Retina (tissue), 1 donor: Measurements from ENCODE around the gene PIEZO2.
"Not testable (repeated sequence)": the region's sequence is repeated elsewhere in the genome, so short reads cannot be mapped to it uniquely, and the experiment has no call there.

Source experiments
- DNase-seq: peaks from one replicate; pipeline ENCODE4 v3.0.0-alpha.2; 2016

PIEZO2 gene

DNA sequence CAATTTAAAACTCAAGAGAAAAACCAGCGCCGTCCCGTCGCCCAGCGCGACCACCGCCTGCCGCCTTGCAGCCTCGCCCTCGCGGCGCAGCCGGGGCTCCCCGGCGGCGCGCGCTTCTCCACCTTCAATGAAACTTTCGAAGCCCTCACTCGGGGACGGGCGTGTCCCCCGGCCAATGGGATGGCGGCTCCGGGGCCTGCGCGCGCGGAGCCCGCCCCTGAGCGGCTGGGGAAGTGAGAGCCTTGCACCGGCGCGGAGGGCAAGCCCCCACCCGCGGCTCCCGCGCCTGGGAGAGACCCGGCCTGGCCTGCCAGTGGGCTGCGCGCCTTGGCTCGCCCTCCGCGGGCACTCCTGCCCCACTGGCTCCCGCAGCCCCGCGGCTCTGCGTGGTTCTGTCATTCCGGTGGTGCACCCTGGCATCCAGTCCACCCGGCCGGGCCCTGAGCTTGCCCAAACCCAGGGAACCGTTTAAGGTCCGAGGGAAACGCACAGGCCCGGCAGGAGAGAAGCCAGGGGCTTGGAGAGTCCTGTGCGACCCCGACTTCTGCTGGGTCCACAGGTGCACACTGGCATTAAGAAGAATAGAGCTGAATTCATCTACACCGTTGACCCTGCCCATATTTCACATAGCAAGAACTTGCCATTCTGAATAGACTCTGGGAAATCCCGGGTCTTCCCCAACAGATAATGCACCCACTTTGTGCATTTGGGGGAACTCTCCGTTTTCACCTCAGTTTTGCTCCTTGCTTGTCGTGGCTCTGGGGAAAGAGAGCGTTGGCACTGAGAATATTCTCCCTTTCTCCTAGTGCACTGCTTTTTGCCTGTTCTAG is at the start of gene PIEZO2:
Gene PIEZO2, minus strand, starts transcription at position 129 of the 830 bp plus-strand sequence. CDS start 981 bp downstream, outside the sequence.
- peak; percentile 89 for DNase-seq

DNA sequence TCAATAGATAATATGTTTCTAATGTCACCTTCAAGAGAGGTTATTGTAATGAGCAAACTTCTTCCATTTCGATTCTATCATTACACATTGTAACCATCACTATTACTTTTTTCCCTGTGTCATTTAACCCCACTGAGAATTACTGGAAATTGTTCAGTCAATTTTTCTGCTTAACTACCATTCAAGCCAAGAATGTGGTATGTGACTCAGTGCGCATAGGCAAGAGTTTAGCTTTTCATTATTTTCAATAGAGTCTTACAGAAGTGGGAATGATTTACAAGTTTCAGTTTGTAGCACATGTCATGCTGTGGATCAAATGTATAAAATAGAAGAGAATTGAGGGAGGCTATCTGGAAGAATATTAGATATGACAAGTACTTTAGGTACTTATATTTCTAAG is 34.3 kb upstream of the PIEZO2 start:
- DNase-seq = no peak

- DNase-seq = not testable (repeated sequence)
These were observed 32.3 kb upstream of the PIEZO2 start for GRCh38 chr18:11181629-11182028.

DNA sequence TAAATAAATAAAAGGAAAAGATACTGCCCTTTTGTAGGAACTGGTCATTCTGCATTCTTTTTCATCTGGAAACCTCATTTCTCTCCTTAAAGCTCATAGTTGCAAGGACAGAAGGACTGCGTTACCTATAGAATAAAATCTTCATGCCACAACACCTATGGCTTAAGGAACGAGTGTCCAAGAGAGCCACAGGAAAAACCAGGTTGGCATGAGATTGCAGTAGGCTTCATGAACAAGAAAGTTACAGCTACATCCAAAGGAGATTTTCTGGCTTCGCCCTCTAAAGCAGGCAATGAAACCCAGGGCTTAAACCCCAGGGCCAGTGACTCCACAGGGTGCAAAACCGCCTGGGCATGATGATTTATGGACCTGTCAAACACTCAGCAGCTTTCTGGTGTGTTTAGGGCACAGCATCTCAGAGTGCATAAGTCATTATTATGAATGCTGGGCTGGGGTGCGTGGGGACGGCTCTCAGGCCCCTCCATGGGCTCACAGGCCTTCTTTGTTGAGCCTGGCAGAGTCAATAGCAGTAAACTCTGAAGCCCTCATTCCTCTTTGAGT is 30.7 kb upstream of the PIEZO2 start:
- no peak for DNase-seq

- DNase-seq = no peak
These were observed 29.7 kb upstream of the PIEZO2 start for GRCh38 chr18:11178951-11179549.

- DNase-seq = no peak
These were observed 28.0 kb upstream of the PIEZO2 start for GRCh38 chr18:11177382-11177781.

GRCh38 chr18:11176481-11176881 is 27.1 kb upstream of the PIEZO2 start:
- no peak for DNase-seq

DNA sequence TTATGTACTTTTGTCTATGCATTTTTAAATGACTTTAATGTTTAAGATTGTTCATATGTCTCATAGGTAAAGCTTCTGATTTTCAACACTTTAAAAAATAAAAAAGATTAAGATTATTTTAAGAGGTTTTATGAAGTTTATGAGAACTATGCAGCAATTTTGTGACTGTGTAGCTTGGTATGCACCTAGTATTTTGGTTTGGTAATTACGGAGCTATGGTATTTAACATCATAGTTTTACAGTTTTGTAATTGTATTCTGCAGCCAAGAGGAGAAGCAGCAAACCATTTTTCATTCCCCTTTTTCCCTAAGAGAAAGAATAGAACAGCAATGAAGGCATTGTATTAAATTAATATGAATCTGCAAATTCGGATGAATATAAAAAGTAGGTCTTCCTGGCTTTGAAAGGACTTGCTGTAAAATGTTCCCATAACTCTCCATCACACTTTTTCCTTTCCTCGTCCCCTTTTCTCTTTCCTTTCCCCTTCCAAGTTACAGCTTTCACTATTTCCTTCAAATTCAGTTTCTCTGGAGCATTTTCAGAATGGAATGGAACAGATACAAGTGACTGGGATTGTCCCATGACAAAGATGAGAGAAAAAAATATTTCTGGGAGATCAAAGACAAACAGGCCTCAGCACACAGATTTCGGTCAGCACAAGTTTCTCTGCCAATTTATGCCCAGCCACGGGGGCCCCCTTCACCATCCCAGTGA is 26.1 kb upstream of the PIEZO2 start:
- no peak for DNase-seq

DNA sequence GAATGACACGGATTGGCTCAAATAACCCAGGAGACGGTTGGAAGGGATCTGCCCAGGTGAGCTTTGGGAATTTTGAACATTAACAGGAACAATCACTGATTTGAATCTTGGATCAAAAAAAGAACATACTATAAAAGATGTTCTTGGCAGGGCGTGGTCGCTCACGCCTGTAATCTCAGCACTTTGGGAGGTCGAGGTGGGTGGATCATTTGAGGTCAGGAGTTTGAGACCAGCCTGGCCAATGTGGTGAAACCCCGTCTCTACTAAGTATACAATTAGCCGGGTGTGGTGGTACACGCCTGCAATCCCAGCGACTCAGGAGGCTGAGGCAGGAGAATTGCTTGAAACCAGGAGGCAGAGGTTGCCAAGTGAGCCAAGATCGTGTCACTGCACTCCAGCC is 24.8 kb upstream of the PIEZO2 start:
- DNase-seq = not testable (repeated sequence)

DNA sequence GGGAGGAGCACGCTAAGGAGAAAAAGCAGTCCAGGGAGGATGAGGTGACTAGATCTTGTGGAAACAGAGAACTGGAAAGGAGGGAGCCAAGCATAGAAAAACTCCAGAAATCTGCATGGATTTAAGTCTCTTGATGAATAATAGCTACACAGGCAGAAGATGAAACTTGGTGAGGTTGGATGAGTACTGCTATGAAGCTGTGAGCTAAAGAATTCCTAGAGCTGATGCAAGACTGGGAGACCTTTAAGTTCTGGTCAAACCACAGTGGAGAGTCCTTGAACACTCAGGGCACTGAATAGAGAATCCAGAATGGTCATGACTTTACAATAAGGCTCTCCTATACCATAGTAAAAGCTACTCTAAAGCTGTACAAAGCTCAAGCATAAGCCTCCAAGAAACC is 18.4 kb upstream of the PIEZO2 start:
- no peak for DNase-seq

DNA sequence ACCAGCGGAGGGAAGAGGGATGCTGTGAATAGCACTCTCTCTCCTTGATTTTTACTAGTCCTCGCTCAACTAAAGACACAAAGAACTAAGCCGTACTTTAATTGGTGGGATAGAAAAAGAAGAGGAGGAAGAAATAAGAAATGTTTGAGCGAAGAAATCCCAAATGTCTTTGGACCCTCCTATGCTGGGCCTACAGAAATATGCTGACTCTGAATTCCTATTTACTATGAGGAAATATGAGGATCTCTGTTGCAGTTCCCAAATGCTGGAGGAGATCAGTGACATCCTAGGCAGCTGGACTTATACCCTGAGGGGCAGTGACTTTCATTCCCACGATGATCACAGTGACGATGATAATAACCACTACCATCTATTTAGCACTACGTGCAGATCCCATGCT is 16.6 kb upstream of the PIEZO2 start:
- no peak for DNase-seq

DNA sequence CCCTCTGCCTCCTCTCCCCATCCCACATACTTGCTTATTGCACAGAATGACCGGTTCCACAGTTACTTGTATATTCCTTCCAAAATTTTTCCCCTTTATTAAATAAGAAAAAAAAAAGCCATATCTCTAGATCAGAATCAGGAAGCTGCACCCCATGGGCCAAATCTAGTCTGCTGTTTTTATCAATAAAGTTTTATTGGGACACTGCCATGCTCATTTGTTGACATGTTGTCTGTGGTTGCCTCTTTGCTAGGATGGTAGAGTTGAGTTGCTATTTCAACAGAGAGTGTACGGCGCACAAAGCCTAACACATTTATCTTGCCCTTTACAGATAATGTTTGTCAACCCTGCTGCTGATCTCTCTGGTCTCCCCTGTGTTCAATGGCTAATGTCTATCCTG is 15.8 kb upstream of the PIEZO2 start:
- DNase-seq = no peak

DNA sequence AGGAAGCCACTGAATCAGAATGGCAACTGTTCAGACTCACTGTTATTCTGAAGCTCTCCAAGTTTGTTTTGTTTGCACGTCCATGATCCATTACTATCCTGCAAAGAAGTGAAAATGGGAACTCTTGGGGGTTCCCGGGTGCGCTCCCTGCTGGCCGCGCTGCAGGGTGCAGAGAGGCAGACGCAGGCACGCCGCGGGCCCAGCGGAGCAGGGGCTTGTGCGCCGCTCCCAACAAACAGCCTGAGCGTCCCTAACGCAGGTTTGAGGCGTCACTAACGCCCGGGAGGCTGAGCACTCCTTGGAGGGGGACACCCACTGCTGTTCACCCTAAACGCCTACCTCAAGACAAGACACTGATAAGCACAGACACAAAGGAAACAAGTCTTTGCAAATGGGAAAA is 14.3 kb upstream of the PIEZO2 start:
- peak; percentile 50 for DNase-seq

DNA sequence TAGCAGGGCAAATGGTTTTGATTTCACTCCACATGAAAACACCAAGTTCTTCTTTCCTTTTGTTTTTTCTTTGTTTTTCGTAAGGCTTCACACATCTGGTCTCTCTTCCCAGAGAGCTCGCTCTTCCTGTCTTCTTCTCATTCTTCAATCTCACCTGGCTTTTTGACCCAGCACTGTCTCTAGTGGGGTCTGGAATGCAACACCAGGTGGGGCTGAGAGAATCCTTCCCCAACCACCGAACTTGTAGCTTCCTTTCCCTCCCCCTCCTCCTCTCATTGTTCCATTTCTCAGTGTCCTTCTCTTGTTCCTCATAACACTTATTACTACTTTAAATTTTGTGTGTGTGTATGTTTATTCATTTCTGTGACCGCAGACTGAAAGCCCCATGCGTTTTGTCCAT is 13.5 kb upstream of the PIEZO2 start:
- DNase-seq = no peak

GRCh38 chr18:11162462-11162861 is 13.1 kb upstream of the PIEZO2 start:
- DNase-seq = no peak

DNA sequence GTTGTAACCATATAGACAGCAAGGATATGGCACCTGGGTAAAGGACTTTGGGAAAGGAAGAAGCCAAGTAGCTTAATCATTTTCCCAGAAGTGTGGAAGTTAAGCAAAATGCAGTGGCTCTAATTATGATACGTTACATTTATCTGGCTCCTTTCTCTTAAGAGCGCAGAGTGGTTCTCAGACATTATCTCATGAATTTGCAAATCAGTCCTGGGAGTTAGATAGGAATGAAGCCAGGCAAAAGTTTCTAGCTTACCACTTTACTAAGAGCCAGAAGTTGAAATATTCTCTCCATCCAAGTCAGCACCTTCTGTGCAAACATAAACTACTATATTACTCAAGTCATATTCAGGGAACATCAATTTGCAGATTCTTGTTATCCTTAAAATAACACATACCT is 10.9 kb upstream of the PIEZO2 start:
- no peak for DNase-seq

GRCh38 chr18:11159844-11160243 is 10.5 kb upstream of the PIEZO2 start:
- DNase-seq = no peak

DNA sequence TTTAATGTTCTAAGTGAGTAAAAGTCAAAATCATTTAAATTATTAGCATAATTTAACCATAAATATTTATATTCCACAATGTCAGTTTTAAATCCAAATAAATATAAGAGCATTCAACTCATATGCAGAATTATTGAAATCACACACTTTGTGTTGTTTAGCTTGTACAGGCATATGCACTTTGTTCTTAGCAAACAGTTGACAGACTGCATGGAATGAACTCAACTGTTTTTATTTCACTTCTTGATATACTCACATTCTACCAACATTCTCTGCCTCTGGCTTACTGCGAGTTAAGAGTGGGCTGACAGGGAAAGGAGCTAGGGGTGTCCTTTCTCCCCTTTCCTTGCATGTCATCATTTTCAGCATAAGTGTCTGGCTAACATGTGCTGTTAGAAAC is 7.6 kb upstream of the PIEZO2 start:
- DNase-seq = no peak

GRCh38 chr18:11155034-11155759 is 5.8 kb upstream of the PIEZO2 start:
- no peak for DNase-seq

DNA sequence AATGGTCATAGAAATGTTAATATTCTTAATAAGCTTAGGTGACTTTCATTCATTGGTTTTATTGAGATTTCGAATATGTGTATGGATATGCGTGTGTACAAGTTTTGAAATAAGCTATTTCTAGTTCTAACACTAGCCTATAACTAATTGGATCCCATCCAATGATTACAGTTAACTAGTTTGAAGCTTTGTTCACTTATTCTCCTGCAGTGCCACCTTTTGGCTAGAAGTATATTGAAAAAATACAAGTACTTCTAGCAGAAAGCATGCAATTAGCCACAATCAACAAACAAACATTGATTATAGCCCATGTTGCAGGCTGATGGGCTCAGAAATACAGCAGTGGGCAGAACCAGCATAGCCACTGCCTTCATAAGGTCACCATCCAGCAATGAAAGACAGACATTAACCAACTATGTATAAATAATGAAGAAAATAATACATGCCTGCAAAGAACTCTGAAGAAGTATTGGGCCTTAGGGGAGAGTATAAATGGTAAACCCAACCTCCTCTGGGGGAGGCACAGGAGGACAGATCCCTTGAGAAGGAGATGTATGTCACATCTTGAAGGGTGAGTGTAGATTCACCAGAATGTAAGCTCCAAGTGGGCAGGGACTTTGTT is 5.1 kb upstream of the PIEZO2 start:
- DNase-seq = no peak

DNA sequence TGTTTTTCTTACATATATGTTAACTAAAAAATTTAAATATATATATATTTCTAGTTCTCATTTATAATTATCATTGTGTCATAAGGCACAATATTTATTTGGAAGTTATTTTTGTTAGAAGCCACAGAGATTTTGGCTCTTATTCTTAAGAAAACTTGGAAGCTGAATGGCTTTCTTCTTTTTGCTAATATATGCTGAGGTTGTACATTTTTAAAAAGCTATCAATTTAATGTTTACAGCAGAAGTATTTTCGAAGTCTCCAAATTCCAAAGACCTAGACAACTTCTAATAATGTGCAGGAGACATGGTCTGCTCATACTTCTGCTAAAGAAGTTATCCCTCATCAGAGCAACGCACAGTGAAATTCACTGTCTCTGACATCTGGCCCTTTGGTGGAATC is 3.7 kb upstream of the PIEZO2 start:
- DNase-seq = no peak

GRCh38 chr18:11150271-11150615 is 874 bp upstream of the PIEZO2 start:
- DNase-seq = no peak
